T-helper 1 cell treated with Interleukin-12 subunit alpha and Interleukin-12 subunit beta and Interleukin-4 antibody, amounts not matched to agents 30 μg/mL and 1 μg/mL, for 36 hours (primary cell): ENCODE results near the gene DCAF16.
"Not testable (repeated sequence)": the region's sequence is repeated elsewhere in the genome, so short reads cannot be mapped to it uniquely, and the experiment has no call there.

Experiments used
- H3K27ac Mint-ChIP-seq: one replicate; pipeline ENCODE4 v1.8.0; 2021; ENCODE audit warnings: mild to moderate bottlenecking, mixed read lengths
- H3K27me3 Mint-ChIP-seq: one replicate; pipeline ENCODE4 v1.8.0; 2021; ENCODE audit warnings: low read depth, mixed read lengths
- H3K36me3 Mint-ChIP-seq: one replicate; pipeline ENCODE4 v1.8.0; 2021; ENCODE audit warnings: low read depth, mixed read lengths
- H3K4me1 Mint-ChIP-seq: one replicate; pipeline ENCODE4 v1.8.0; 2021; ENCODE audit warnings: low read depth, mixed read lengths
- H3K4me3 Mint-ChIP-seq: one replicate; pipeline ENCODE4 v1.8.0; 2021; ENCODE audit warnings: mild to moderate bottlenecking, moderate library complexity, mixed read lengths
- H3K9me3 Mint-ChIP-seq: one replicate; pipeline ENCODE4 v1.8.0; 2021; ENCODE audit warnings: mixed read lengths

Gene DCAF16

DNA sequence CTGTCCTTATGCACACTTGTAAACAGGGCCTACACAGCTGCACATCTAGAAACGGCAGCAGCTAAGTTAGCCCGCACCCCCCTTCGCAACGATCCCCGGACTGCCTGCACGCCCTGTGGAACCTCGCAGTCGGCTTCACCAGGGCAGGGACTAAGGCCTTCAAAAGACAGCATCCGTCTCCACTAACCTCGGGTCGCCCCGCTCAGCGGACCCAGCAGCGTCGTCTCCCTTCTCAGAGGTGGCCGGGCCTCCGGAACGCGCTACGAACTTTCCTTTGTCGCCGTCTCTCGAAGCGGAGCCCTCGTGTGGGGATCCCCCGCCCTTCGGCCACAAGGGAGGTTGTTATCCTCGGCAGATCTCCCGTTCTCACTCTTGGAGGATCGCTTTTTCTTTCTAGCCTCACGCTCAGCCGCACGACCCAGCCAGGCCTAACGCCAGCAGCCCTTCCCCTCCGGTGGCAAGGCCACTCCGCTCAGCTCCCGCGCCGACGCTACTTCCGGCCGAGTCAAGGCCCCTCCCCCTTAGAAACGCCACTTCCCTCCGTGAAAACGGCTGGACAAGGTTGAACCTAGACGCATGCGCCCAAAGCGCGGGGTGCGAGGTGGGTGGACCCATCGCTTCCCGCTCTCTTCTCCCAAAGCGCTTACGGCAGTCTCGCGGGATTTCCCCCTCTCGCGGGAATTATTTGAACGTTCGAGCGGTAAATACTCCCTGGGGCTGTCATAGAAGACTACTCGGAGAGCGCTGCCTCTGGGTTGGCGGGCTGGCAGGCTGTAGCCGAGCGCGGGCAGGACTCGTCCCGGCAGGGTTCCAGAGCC lies at the start of gene DCAF16, which contains the start of gene NCAPG:
TSS of gene DCAF16 (minus strand) at position 498 of the 818 bp plus-strand sequence. CDS start 6,616 bp downstream, outside the sequence.
TSS of gene NCAPG (plus strand) at position 720 of the 818 bp plus-strand sequence. CDS start 99 bp downstream, outside the sequence.
- peaks cover 22% of the 10 kb centered on the region for H3K36me3 Mint-ChIP-seq
- peaks cover 52% of the 10 kb centered on the region for H3K4me1 Mint-ChIP-seq

DNA sequence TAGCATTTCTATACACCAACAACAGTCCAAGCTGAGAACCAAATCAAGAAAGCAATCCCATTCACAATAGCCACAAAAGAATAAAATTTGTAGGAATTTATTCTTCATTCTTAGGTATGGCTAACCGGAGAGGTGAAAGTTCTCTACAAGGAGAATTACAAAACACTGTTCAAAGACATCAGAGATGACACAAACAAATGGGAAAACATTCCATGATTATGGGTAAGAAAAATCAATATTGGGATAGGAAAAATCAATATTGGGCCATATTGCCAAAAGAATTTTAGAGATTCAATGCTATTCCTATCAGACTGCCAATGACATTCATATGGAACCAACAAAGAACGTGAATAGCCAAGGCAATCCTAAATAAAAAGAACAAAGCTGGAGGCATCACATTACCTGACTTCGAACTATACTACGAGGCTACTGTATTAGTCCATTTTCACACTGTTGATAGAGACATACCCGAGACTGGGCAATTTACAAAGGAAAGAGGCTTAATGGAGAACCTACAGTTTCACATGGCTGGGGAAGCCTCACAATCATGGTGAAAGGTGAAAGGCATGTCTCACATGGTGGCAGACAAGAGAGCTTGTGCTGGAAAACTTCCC lies 49.3 kb upstream of the DCAF16 start:
- Mint-ChIP-seq H3K4me1 (no peaks in the 10 kb centered on the region), H3K36me3 (peaks cover 3% of the 10 kb centered on the region), H3K4me3 (no peak overlapping the region), H3K27ac (no peak overlapping the region), H3K27me3 (no peaks in the 10 kb centered on the region), H3K9me3 (peaks cover 12% of the 10 kb centered on the region)

More for the DNA sequence above, at the start of gene DCAF16, which contains the start of gene NCAPG:
- peak within 1 kb of the TSS; percentile 97 for H3K4me3 Mint-ChIP-seq
- no peaks in the 10 kb centered on the region for H3K9me3 Mint-ChIP-seq
- peak within 1 kb of the TSS; percentile 99 for H3K27ac Mint-ChIP-seq
- H3K27me3 Mint-ChIP-seq = no peaks in the 10 kb centered on the region

DNA sequence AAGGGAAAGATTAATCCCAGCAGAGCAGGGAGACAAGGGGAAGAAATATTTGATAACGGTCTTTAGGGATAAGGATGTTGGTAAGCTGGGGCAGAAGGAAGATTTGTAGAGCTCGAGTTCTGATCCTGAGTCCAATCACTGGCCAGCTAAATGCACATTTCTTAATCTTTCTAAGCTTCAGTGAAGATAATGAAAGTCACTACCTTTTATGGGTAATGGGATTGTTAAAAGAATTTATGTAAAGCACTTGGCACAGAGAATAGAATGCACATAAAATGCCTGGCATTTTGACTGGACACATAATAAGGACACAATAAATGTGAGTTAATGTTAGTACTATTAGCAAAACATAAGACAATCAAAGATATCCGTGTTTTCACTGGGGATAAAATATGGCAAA lies 43.5 kb upstream of the DCAF16 start:
- Mint-ChIP-seq H3K36me3 (no peaks in the 10 kb centered on the region), H3K27me3 (no peaks in the 10 kb centered on the region), H3K27ac (no peak overlapping the region), H3K4me3 (no peak overlapping the region), H3K9me3 (no peaks in the 10 kb centered on the region), H3K4me1 (no peaks in the 10 kb centered on the region)

DNA sequence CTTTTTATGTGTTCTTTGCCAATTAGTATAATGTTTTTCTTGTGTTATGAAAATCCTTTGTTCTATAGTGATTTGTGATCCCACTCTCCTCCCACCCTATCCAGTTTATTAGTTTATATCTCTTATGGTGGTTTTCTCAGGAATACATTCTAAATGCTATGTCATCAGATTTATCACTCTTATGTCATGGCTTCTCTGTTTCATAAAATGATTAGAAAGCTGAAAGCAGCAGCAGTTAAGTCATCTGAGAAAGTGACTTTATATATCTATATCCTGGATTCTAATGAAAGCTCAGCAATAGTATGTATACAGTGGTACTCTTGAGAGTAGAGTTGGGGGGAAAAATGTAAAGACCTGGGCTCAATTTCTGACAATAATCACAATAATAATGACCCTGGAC lies 41.4 kb upstream of the DCAF16 start:
- Mint-ChIP-seq H3K4me1 (no peaks in the 10 kb centered on the region), H3K9me3 (no peaks in the 10 kb centered on the region), H3K4me3 (no peak overlapping the region), H3K36me3 (peaks cover 11% of the 10 kb centered on the region), H3K27me3 (no peaks in the 10 kb centered on the region), H3K27ac (no peak overlapping the region)

DNA sequence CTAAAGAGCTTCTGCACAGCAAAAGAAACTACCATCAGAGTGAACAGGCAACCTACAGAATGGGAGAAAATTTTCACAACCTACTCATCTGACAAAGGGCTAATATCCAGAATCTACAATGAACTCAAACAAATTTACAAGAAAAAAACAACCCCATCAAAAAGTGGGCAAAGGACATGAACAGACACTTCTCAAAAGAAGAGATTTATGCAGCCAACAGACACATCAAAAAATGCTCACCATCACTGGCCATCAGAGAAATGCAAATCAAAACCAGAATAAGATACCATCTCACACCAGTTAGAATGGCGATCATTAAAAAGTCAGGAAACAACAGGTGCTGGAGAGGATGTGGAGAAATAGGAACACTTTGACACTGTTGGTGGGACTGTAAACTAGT lies 39.7 kb upstream of the DCAF16 start:
- not testable (repeated sequence) for H3K27ac Mint-ChIP-seq, H3K4me1 Mint-ChIP-seq, H3K4me3 Mint-ChIP-seq, H3K9me3 Mint-ChIP-seq, H3K27me3 Mint-ChIP-seq
- H3K36me3 Mint-ChIP-seq = peaks cover 22% of the 10 kb centered on the region

DNA sequence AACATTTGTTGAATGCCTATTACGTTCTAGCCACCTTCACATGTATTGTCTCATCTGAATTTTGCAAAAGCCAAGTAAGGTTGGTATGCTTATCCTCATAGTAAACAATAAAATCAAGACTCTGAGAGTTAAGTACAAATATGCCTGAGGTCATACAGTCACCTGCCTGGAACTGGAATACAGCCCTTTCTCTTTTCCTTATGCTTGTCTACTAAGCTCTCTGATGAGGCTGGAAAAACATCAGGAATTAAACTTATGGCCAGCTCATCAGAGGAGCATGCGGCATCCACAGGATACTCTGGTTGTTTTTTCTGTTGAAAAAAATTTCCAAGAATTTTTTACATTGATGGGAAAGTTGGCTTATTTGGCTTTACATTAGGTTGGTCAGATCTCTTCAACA lies 35.7 kb upstream of the DCAF16 start:
- Mint-ChIP-seq H3K27ac (no peak overlapping the region), H3K36me3 (peaks cover 47% of the 10 kb centered on the region), H3K9me3 (no peaks in the 10 kb centered on the region), H3K27me3 (no peaks in the 10 kb centered on the region), H3K4me1 (no peaks in the 10 kb centered on the region), H3K4me3 (no peak overlapping the region)

DNA sequence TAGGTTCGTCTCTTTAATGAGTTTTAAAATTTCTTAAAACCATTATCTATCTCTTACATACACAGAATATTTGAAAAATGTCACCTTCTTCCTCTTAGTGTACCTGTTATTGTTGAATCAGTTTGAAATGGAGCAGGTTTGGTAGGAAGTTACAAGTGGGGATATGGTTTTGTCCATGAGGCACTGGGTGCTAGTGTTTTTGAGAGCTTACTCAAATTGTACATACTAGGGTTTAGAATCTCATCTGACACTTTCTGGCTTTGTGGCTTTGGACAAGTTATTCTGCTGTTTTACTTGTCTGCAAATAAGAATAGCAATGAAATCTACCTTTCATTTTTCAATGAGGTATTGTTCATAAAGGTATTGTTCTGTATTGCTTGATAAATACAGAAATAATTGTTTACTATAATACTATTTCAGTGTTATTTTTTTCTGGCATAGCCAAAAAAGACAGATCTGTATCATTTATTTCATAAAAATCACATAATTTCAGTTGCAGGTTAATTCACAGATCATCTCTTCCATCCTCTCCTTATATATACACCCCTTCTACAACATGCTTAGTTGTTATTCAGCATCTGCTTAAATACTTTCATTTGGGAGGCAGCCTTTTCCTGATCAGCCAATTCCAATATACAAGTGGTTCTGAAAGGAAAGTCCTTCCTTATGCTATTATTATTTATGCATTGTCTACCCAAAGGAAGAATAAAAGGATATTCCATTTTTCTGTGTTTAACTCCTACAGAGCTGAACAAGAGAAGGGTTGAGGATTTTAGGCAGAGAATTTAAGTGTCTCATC lies 13.5 kb upstream of the DCAF16 start:
- peaks cover 4% of the 10 kb centered on the region for H3K9me3 Mint-ChIP-seq
- peaks cover 35% of the 10 kb centered on the region for H3K4me1 Mint-ChIP-seq
- peaks cover 41% of the 10 kb centered on the region for H3K36me3 Mint-ChIP-seq
- H3K27me3 Mint-ChIP-seq = no peaks in the 10 kb centered on the region
- peak overlapping the region; percentile 50 for H3K4me3 Mint-ChIP-seq
- H3K27ac Mint-ChIP-seq = peak overlapping the region; percentile 81

DNA sequence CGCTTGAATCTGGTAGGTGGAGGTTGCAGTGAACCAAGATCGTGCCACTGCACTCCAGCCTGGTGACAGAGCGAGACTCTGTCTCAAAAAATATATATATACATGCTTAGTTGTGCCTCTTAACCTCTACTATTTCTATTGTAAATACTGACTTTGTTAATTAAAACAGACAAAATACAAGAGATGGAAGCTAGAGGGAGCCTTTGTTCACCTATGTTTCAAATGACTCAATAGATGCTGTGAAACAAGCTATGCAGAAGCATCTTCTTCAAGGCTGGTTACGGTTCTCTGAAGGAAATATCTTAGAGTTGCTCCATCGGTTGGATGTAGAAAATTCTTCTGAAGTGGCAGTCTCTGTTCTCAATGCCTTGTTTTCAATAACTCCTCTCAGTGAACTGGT lies 6.5 kb upstream of the DCAF16 start:
- Mint-ChIP-seq H3K4me1 (peaks cover 46% of the 10 kb centered on the region), H3K36me3 (peaks cover 24% of the 10 kb centered on the region), H3K27ac (peak overlapping the region; percentile 37), H3K27me3 (no peaks in the 10 kb centered on the region), H3K9me3 (no peaks in the 10 kb centered on the region), H3K4me3 (peak overlapping the region; percentile 29)

DNA sequence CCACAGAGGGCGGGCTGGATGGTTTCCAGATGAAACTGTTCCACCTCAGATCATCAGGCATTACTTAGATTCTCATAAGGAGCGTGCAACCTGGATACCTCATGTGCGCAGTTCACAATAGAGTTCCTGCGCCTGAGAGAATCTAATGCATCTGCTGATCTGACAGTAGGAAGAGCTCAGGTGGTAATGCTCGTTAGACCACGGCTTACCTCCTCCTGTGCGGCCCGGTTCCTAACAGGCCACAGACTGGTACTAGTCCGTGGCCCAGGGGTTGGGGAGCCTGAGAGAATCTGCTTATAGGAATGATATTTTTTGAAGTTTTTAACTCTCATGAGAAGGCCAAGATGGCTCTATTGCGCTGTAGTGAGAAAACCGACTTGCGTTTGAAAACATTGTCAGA lies 5.6 kb upstream of the DCAF16 start:
- H3K9me3 Mint-ChIP-seq = no peaks in the 10 kb centered on the region
- peak overlapping the region; percentile 14 for H3K27ac Mint-ChIP-seq
- H3K4me1 Mint-ChIP-seq = peaks cover 46% of the 10 kb centered on the region
- no peaks in the 10 kb centered on the region for H3K27me3 Mint-ChIP-seq
- peaks cover 25% of the 10 kb centered on the region for H3K36me3 Mint-ChIP-seq
- no peak overlapping the region for H3K4me3 Mint-ChIP-seq

DNA sequence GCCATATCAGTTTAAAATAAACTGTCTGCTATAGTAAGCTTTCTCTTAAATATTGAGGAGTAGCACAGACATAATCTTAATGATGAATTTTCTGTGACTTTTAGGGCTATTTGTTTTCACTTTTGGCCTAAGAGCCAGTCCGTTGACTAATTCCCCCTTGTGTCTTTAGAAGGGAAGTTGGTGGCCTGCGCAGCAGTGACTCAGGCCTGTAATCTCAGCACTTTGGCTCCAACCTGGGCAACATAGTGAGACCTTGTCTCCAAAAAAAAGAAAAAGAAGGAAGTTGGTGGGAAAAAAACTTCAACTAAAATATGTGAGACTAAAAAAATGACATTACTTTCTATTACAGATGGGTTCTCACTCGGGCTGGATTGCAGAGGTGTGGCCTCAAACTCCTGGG lies 3.6 kb upstream of the DCAF16 start:
- peaks cover 25% of the 10 kb centered on the region for H3K36me3 Mint-ChIP-seq
- H3K4me3 Mint-ChIP-seq = no peak overlapping the region
- peak overlapping the region; percentile 77 for H3K27ac Mint-ChIP-seq
- no peaks in the 10 kb centered on the region for H3K27me3 Mint-ChIP-seq
- no peaks in the 10 kb centered on the region for H3K9me3 Mint-ChIP-seq
- peaks cover 47% of the 10 kb centered on the region for H3K4me1 Mint-ChIP-seq

DNA sequence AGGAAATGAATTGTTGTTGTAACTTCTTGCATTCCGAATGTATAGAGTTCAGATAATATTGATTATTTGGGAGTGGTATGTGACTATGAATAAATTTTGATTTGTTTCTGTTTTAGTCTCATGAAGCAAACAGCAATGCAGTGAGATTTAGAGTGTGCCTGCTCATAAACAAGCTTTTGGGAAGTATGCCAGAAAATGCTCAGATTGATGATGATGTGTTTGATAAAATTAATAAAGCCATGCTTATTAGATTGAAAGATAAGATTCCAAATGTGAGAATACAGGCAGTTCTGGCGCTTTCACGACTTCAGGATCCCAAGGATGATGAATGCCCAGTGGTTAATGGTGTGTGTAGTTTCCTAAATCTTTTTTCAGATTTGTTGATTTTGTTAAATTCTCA lies 2.2 kb upstream of the DCAF16 start:
- Mint-ChIP-seq H3K27me3 (no peaks in the 10 kb centered on the region), H3K4me3 (peak overlapping the region; percentile 97), H3K9me3 (no peaks in the 10 kb centered on the region), H3K4me1 (peaks cover 50% of the 10 kb centered on the region), H3K27ac (peak overlapping the region; percentile 46), H3K36me3 (peaks cover 24% of the 10 kb centered on the region)

DNA sequence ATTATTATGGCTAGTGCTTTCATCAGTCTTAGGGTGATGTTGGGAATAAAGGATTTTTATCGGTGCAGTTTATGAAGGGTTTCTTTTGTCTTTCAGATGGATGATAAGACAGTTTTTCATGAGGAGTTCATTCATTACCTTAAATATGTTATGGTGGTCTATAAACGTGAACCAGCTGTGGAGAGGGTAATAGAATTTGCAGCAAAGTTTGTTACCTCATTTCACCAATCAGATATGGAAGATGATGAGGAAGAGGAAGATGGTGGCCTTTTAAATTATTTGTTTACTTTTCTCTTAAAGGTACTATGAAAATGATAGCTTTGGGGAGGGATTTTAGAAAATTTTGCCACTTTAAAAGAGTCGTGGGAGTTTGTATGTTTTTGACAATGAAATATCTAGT lies 1.6 kb upstream of the DCAF16 start:
- Mint-ChIP-seq H3K4me1 (peaks cover 50% of the 10 kb centered on the region), H3K27ac (peak overlapping the region; percentile 94), H3K27me3 (no peaks in the 10 kb centered on the region), H3K36me3 (peaks cover 26% of the 10 kb centered on the region), H3K9me3 (no peaks in the 10 kb centered on the region), H3K4me3 (peak overlapping the region; percentile 97)

DNA sequence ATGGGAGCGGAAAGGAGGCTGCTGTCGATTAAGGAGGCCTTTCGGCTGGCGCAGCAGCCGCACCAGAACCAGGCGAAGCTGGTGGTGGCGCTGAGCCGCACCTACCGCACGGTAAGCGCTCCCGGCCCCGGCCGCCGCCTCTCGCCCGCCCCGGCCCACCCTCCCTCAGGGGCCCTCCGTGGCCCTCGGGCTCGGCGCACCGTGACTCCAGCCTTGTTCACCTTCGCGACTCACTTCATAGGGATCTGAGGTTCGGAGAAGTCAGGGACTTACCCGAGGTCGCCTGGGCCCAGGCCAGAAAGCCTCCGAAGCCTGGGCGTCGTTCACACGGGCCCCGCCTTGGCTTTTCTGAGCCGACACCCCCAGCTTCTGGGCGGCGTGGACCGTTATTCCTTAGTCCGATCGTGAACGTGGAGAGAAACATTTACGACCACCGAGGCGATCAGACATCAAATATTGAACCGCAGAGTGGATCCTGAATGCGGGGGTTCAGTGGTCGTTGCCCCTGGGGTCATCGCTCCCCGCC lies 584 bp upstream of the DCAF16 start:
- Mint-ChIP-seq H3K4me1 (peaks cover 52% of the 10 kb centered on the region), H3K36me3 (peaks cover 23% of the 10 kb centered on the region)

DNA sequence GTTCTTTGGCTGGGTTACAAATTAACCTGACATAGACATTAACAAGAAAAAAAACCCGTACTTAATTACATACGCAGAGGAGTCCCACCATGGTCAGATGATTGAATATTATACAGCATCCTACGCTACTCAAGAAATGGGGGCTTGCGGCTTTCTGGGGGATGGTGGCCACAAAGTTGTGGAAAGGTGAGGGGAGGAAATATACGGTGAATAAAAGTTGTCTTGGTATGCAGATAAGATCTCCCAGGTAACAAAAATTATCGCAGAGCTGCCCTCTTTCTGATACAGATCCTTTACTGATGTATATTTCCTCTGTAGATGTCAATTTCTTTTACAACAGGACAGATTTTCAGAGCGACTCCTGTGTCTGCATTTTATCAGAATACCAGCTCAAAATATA lies 890 bp downstream of the DCAF16 start:
- no peaks in the 10 kb centered on the region for H3K9me3 Mint-ChIP-seq
- H3K4me3 Mint-ChIP-seq = peak overlapping the region; percentile 97
- H3K27ac Mint-ChIP-seq = peak overlapping the region; percentile 99
- H3K36me3 Mint-ChIP-seq = peaks cover 23% of the 10 kb centered on the region
- no peaks in the 10 kb centered on the region for H3K27me3 Mint-ChIP-seq
- H3K4me1 Mint-ChIP-seq = peaks cover 51% of the 10 kb centered on the region

More for the DNA sequence above, 584 bp upstream of the DCAF16 start:
- H3K9me3 Mint-ChIP-seq = no peaks in the 10 kb centered on the region
- H3K27me3 Mint-ChIP-seq = no peaks in the 10 kb centered on the region
- peak overlapping the region; percentile 97 for H3K4me3 Mint-ChIP-seq
- H3K27ac Mint-ChIP-seq = peak overlapping the region; percentile 99
